ENCODE measurements around the gene MISP3. TPM values are rescaled to one million over a fixed set of nuclear protein-coding genes. Genes with fewer than 3 reads are reported as not detected.

Gene MISP3
- total and polyA plus RNA-seq, 2 of the 8 experiments (the other 6 are each of a cell fraction or from before 2014, with no cell fraction given), result 0.74 to 1.4 TPM

DNA sequence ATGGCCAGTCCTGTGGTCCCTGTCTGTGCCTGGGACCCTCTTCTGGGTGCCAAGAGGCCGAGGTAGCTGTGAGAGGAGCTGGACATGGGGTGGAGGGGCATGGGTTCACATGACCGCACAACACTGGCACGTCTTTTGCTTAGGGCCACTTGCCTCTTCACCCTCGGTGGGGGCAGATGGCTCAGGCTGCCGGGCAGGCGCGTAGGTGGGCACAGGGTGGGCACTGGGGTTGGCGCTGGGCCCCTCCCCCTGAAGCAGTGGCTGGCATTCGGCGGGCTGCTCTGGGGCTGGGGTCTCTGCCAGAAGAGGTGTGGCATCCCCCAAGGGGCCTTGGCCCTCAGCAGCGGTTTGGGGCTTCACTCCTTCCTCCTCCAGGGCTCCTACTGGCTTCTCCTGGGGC is 19.1 kb upstream of the MISP3 start:
- Histone ChIP-seq H3K27ac (ENCODE audit: low read depth, low read length) (no peak overlapping the region), H3K4ac (replicated peaks; ENCODE audit: insufficient read length, low read depth, low read length) (no peak overlapping the region), H3K27me3 (replicated peaks in 1 of 4; ENCODE audit: control insufficient read depth in 3 of 4, extremely low read depth in 1 of 4, insufficient read depth in 3 of 4, low read length in 3 of 4) (peaks cover 3 to 8% (median 6%) of the 10 kb centered on the region in 4 experiments), H2BK5ac (ENCODE audit: low read depth, low read length) (no peak overlapping the region), H2BK15ac (ENCODE audit: low read length) (no peak overlapping the region), H2BK12ac (ENCODE audit: low read depth, low read length) (no peak overlapping the region), H4K8ac (ENCODE audit: extremely low read depth, insufficient read depth, low read length) (no peak overlapping the region), H2BK120ac (replicated peaks; ENCODE audit: low read depth, low read length) (no peak overlapping the region), H3K14ac (ENCODE audit: insufficient read length) (no peak overlapping the region), H2BK20ac (ENCODE audit: low read length) (no peak overlapping the region), H3K4me2 (ENCODE audit: insufficient read depth in 1 of 2, low read depth in 2 of 2, low read length in 2 of 2) (no peak overlapping the region), H3K36me3 (ENCODE audit: control insufficient read depth in 2 of 4, insufficient read depth in 4 of 4, low read length in 3 of 4) (no peaks in the 10 kb centered on the region), H2AK5ac (ENCODE audit: low read depth, low read length) (no peak overlapping the region), H3K4me3 (ENCODE audit: extremely low read depth in 1 of 4, insufficient read depth in 2 of 4, low read depth in 3 of 4, low read length in 4 of 4) (no peak overlapping the region), H3K23me2 (ENCODE audit: low read depth, low read length) (peaks cover 11% of the 10 kb centered on the region; the same call in 1 of the 2 replicates), H3K56ac (replicated peaks; ENCODE audit: insufficient read length, low read depth, low read length) (no peak overlapping the region), H4K91ac (replicated peaks; ENCODE audit: insufficient read length, low read length) (no peak overlapping the region), H3K4me1 (replicated peaks in 1 of 4; ENCODE audit: control insufficient read depth in 3 of 4, insufficient read depth in 4 of 4, low read length in 3 of 4) (peaks cover 0 to 6% (median 2%) of the 10 kb centered on the region in 4 experiments; a peak in 4 of 7 replicates), H3K9ac (replicated peaks in 1 of 4; ENCODE audit: extremely low read depth in 1 of 4, low read depth in 3 of 4, low read length in 3 of 4) (no peak overlapping the region), H3K79me1 (ENCODE audit: low read depth, low read length) (no peaks in the 10 kb centered on the region), H4K20me1 (replicated peaks in 1 of 2; ENCODE audit: control insufficient read depth in 1 of 2, insufficient read depth in 2 of 2, low read length in 2 of 2) (no peaks in the 10 kb centered on the region), H4K5ac (ENCODE audit: insufficient read length, low read depth, low read length) (no peak overlapping the region), H3K18ac (ENCODE audit: extremely low read depth, low read length) (no peak overlapping the region), H3K79me2 (ENCODE audit: control insufficient read depth in 1 of 2, insufficient read depth in 2 of 2, low read length in 2 of 2) (no peaks in the 10 kb centered on the region), H3K9me3 (ENCODE audit: insufficient read depth in 2 of 2, low read depth in 1 of 2, low read length in 1 of 2) (no peaks in the 10 kb centered on the region; a peak in 1 of 4 replicates), H2AFZ (ENCODE audit: low read length) (no peak overlapping the region), H3K23ac (ENCODE audit: insufficient read length) (no peak overlapping the region)
- CTCF ChIA-PET (ENCODE audit: partially characterized antibody), result interaction anchor here (0.5 to 9.9 kb wide), 9 partner anchors 12 to 171 kb away, joined by 3 to 66 read pairs (median 5); partner anchors contain the start of gene MISP3
- DNase-seq (ENCODE audit: low read depth in 1 of 2, low spot score in 2 of 2), result no peak
- POLR2A ChIA-PET (ENCODE audit: partially characterized antibody), result interaction anchor here (1.1 to 1.8 kb wide), 3 partner anchors 8 to 91 kb away, joined by 3 to 5 read pairs (median 4); partner anchors contain the start of gene RFX1
- 85% methylated on average over 11 of the region's 11 CpGs; no CpG with 5 or more reads in 1 of the 2 experiments for WGBS, 2 experiments (ENCODE audit: extremely low coverage in 1 of 2, insufficient coverage in 1 of 2, insufficient read length in 1 of 2, insufficient replicate concordance in 2 of 2, low coverage in 1 of 2, low lambda C conversion rate in 2 of 2, missing lambda C conversion rate in 1 of 2)
- FAIRE-seq, result no peak
- no peak for TF ChIP-seq SUZ12 (IDR thresholded peaks at IDR 0.05; ENCODE audit: low read length)
- no peak for TF ChIP-seq RAD21 (IDR thresholded peaks at IDR 0.05 in 1 of 2, conservative IDR thresholded peaks at IDR 0.05 in 1 of 2; ENCODE audit: low read depth in 2 of 2, low read length in 2 of 2)
- no peak for TF ChIP-seq ZNF274 (IDR thresholded peaks at IDR 0.05; ENCODE audit: borderline replicate concordance, extremely low read depth, low read length)
- TF ChIP-seq MAFK (IDR thresholded peaks at IDR 0.05; ENCODE audit: low read depth, low read length), result no peak
- TF ChIP-seq CHD2 (IDR thresholded peaks at IDR 0.05; ENCODE audit: low read length), result no peak
- TF ChIP-seq TAF7 (optimal IDR thresholded peaks at IDR 0.05; ENCODE audit: borderline replicate concordance, low read depth, low read length), result no peak
- TF ChIP-seq CBX5 (IDR thresholded peaks at IDR 0.05; ENCODE audit: low read depth, low read length), result no peak
- no peak for TF ChIP-seq KDM1A (IDR thresholded peaks at IDR 0.05; ENCODE audit: borderline replicate concordance, low read length)
- no peak for TF ChIP-seq ATF2 (IDR thresholded peaks at IDR 0.05; ENCODE audit: low read length)
- no peak for TF ChIP-seq RBBP5 (IDR thresholded peaks at IDR 0.05; ENCODE audit: borderline replicate concordance, low read depth, low read length)
- TF ChIP-seq JUN (IDR thresholded peaks at IDR 0.05; ENCODE audit: low read depth, low read length), result no peak
